ENCODE results near the gene HTR4.

HTR4 gene

DNA sequence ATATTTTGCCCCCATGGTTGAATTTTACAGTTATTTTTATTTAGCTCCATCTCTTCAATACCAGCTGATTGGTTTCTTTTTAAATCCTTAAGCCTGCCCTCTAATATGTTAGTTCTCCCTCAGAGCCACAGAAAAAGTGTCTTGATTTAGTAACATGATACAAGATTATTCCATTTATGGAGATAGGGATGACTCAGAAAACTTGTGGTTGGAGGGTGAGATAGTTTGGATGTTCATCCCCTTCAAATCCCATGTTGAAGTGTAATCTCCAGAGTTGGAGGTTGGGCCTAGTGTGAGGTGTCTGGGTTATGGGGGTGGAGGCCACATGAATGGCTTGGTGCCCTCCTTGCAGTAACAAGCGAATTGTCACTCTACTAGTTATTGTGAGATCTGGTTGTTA lies 154.9 kb downstream of the HTR4 start:
- Histone ChIP-seq H4K20me1 (ENCODE audit: insufficient read depth, low read length, poor library complexity, severe bottlenecking) (no peaks in the 10 kb centered on the region), H3K27me3 (ENCODE audit: insufficient read depth, low read length, poor library complexity, severe bottlenecking) (no peaks in the 10 kb centered on the region), H3K4me1 (ENCODE audit: insufficient read depth, low read length, poor library complexity, severe bottlenecking) (no peaks in the 10 kb centered on the region), H3K79me2 (ENCODE audit: insufficient read depth, low read length) (no peaks in the 10 kb centered on the region), H3K4me3 (ENCODE audit: low read length, poor library complexity, severe bottlenecking) (no peak overlapping the region), H3K9ac (ENCODE audit: low read depth, low read length, poor library complexity, severe bottlenecking) (no peak overlapping the region), H3K4me2 (ENCODE audit: low read depth, low read length, poor library complexity, severe bottlenecking) (no peak overlapping the region), H3K9me3 (ENCODE audit: insufficient read depth, low read depth, low read length) (no peaks in the 10 kb centered on the region), H3F3A (ENCODE audit: low read depth) (no peaks in the 10 kb centered on the region), H2AFZ (ENCODE audit: low read length) (no peak overlapping the region), H3K9me2 (replicated peaks; ENCODE audit: low read depth, low read length) (no peaks in the 10 kb centered on the region; the same call in 1 of the 2 replicates), H3K36me3 (ENCODE audit: insufficient read depth, low read length) (no peaks in the 10 kb centered on the region)
- TF ChIP-seq, protein P1, sequence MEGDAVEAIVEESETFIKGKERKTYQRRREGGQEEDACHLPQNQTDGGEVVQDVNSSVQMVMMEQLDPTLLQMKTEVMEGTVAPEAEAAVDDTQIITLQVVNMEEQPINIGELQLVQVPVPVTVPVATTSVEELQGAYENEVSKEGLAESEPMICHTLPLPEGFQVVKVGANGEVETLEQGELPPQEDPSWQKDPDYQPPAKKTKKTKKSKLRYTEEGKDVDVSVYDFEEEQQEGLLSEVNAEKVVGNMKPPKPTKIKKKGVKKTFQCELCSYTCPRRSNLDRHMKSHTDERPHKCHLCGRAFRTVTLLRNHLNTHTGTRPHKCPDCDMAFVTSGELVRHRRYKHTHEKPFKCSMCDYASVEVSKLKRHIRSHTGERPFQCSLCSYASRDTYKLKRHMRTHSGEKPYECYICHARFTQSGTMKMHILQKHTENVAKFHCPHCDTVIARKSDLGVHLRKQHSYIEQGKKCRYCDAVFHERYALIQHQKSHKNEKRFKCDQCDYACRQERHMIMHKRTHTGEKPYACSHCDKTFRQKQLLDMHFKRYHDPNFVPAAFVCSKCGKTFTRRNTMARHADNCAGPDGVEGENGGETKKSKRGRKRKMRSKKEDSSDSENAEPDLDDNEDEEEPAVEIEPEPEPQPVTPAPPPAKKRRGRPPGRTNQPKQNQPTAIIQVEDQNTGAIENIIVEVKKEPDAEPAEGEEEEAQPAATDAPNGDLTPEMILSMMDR (conservative IDR thresholded peaks at IDR 0.05; ENCODE audit: low read length): no peak

DNA sequence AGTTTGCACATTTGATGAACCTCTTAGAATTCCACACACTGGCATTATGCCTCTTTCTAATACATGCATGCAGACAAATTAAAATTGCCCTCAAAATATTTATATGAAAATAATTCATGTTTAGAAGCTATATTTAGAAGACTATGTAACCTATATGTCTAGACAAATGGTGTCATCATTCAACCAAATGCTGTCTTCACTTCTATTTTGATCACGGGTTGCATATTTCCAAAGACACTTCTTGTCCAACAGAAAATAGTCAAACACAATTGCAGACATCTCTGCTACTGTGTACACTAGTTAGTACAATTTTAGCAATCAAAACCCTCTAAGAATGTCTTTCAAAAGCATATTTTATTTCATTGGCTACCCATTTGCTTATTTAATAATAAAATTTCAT lies 156.6 kb downstream of the HTR4 start:
- Histone ChIP-seq H3K27me3 (ENCODE audit: insufficient read depth, low read length, poor library complexity, severe bottlenecking) (no peaks in the 10 kb centered on the region), H3K79me2 (ENCODE audit: insufficient read depth, low read length) (no peaks in the 10 kb centered on the region), H3K9me3 (ENCODE audit: insufficient read depth, low read depth, low read length) (no peaks in the 10 kb centered on the region), H3K36me3 (ENCODE audit: insufficient read depth, low read length) (no peaks in the 10 kb centered on the region), H3K4me1 (ENCODE audit: insufficient read depth, low read length, poor library complexity, severe bottlenecking) (no peaks in the 10 kb centered on the region), H3F3A (ENCODE audit: low read depth) (no peaks in the 10 kb centered on the region), H4K20me1 (ENCODE audit: insufficient read depth, low read length, poor library complexity, severe bottlenecking) (no peaks in the 10 kb centered on the region), H3K9ac (ENCODE audit: low read depth, low read length, poor library complexity, severe bottlenecking) (no peak overlapping the region), H3K9me2 (replicated peaks; ENCODE audit: low read depth, low read length) (no peaks in the 10 kb centered on the region; the same call in 1 of the 2 replicates), H3K4me3 (ENCODE audit: low read length, poor library complexity, severe bottlenecking) (no peak overlapping the region), H3K4me2 (ENCODE audit: low read depth, low read length, poor library complexity, severe bottlenecking) (no peak overlapping the region), H2AFZ (ENCODE audit: low read length) (no peak overlapping the region)
- TF ChIP-seq, protein P1 (conservative IDR thresholded peaks at IDR 0.05; ENCODE audit: low read length): no peak
- TF ChIP-seq EZH2phosphoT487 (IDR thresholded peaks at IDR 0.05; ENCODE audit: borderline replicate concordance): no peak

DNA sequence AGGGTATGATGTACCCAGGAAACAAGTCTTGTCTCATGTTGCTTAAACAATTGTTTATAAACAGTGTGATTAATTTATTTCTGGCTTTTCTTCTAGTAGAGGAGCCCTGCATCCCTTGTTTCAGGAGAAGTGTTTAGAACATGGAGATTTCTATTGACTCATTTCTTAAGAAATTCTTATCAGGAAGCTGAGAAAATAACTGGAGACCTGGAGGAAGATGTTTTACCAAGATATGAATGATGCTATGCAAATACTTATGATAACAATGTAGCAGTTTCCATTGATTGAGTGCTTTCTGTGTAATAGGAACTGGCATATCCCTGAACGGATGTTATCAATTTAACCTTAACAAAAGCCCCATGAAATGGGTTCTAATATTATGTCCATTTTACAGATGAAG lies 162.0 kb downstream of the HTR4 start:
- H3K27me3 ChIP-seq (ENCODE audit: insufficient read depth, low read length, poor library complexity, severe bottlenecking): no peaks in the 10 kb centered on the region
- no peak overlapping the region for H3K9ac ChIP-seq (ENCODE audit: low read depth, low read length, poor library complexity, severe bottlenecking)
- H3K4me2 ChIP-seq (ENCODE audit: low read depth, low read length, poor library complexity, severe bottlenecking): no peak overlapping the region
- TF ChIP-seq EZH2phosphoT487 (IDR thresholded peaks at IDR 0.05; ENCODE audit: borderline replicate concordance): no peak
- TF ChIP-seq, protein P1 (conservative IDR thresholded peaks at IDR 0.05; ENCODE audit: low read length): no peak
- H3K4me3 ChIP-seq (ENCODE audit: low read length, poor library complexity, severe bottlenecking): no peak overlapping the region
- H3F3A ChIP-seq (ENCODE audit: low read depth): no peaks in the 10 kb centered on the region
- H3K9me3 ChIP-seq (ENCODE audit: insufficient read depth, low read depth, low read length): no peaks in the 10 kb centered on the region
- H3K9me2 ChIP-seq (replicated peaks; ENCODE audit: low read depth, low read length): no peaks in the 10 kb centered on the region
- H3K4me1 ChIP-seq (ENCODE audit: insufficient read depth, low read length, poor library complexity, severe bottlenecking): no peaks in the 10 kb centered on the region
- no peak overlapping the region for H2AFZ ChIP-seq (ENCODE audit: low read length)
- no peaks in the 10 kb centered on the region for H3K36me3 ChIP-seq (ENCODE audit: insufficient read depth, low read length)
- no peaks in the 10 kb centered on the region for H4K20me1 ChIP-seq (ENCODE audit: insufficient read depth, low read length, poor library complexity, severe bottlenecking)
- no peaks in the 10 kb centered on the region for H3K79me2 ChIP-seq (ENCODE audit: insufficient read depth, low read length)
